ENCODE measurements around the gene SAPCD1.

SAPCD1 gene

GRCh38 chr6:31740397-31741223, 21.8 kb upstream of the SAPCD1 start:
- peak overlapping the region; percentile 91 for H3K4me3 ChIP-seq (ENCODE audit: control insufficient read depth, low read depth, low read length)
- TF ChIP-seq CTCF (conservative IDR thresholded peaks at IDR 0.05; ENCODE audit: control insufficient read depth, insufficient read depth, low read depth, low read length): no peak
- DNase-seq (ENCODE audit: low read depth): no peak

- TF ChIP-seq CTCF (conservative IDR thresholded peaks at IDR 0.05; ENCODE audit: control insufficient read depth, insufficient read depth, low read depth, low read length): no peak
- no peak overlapping the region for H3K4me3 ChIP-seq (ENCODE audit: control insufficient read depth, low read depth, low read length)
- DNase-seq (ENCODE audit: low read depth): no peak
Observed at GRCh38 chr6:31741815-31742214, 20.6 kb upstream of the SAPCD1 start.

GRCh38 chr6:31742894-31743293, 19.6 kb upstream of the SAPCD1 start:
- no peak overlapping the region for H3K4me3 ChIP-seq (ENCODE audit: control insufficient read depth, low read depth, low read length)
- no peak for TF ChIP-seq CTCF (conservative IDR thresholded peaks at IDR 0.05; ENCODE audit: control insufficient read depth, insufficient read depth, low read depth, low read length)
- no peak for DNase-seq (ENCODE audit: low read depth)

- no peak for DNase-seq (ENCODE audit: low read depth)
- no peak overlapping the region for H3K4me3 ChIP-seq (ENCODE audit: control insufficient read depth, low read depth, low read length)
Observed at GRCh38 chr6:31744422-31744821, 18.0 kb upstream of the SAPCD1 start.

GRCh38 chr6:31749301-31750036, 13.0 kb upstream of the SAPCD1 start:
- DNase-seq (ENCODE audit: low read depth): no peak
- H3K4me3 ChIP-seq (ENCODE audit: control insufficient read depth, low read depth, low read length): no peak overlapping the region
- no peak for TF ChIP-seq CTCF (conservative IDR thresholded peaks at IDR 0.05; ENCODE audit: control insufficient read depth, insufficient read depth, low read depth, low read length)

More at GRCh38 chr6:31744422-31744821, 18.0 kb upstream of the SAPCD1 start:
- TF ChIP-seq CTCF (conservative IDR thresholded peaks at IDR 0.05; ENCODE audit: control insufficient read depth, insufficient read depth, low read depth, low read length): no peak

GRCh38 chr6:31750411-31751022, 11.9 kb upstream of the SAPCD1 start:
- no peak overlapping the region for H3K4me3 ChIP-seq (ENCODE audit: control insufficient read depth, low read depth, low read length)
- no peak for TF ChIP-seq CTCF (conservative IDR thresholded peaks at IDR 0.05; ENCODE audit: control insufficient read depth, insufficient read depth, low read depth, low read length)
- no peak for DNase-seq (ENCODE audit: low read depth)
